ENCODE measurements around the gene RBBP5. TPM values are rescaled to one million over a fixed set of nuclear protein-coding genes. Genes with fewer than 3 reads are reported as not detected.
A peak's percentile ranks its signal among the peaks of the same experiment; 100 is the strongest.

Gene RBBP5
- total RNA-seq, 1 donor from 2014 or later, result 16.6 TPM

- no peak for ATAC-seq
- Histone ChIP-seq H3K9me3 (no peaks in the 10 kb centered on the region), H3K27ac (no peak overlapping the region), H3K36me3 (no peaks in the 10 kb centered on the region), H3K27me3 (no peaks in the 10 kb centered on the region), H3K4me1 (no peaks in the 10 kb centered on the region), H3K4me3 (no peak overlapping the region)
- TF ChIP-seq CTCF (IDR thresholded peaks at IDR 0.05), result no peak
- intact Hi-C loops (cut with DNase I), result no loop called here
- no peak for DNase-seq
These were observed 45.5 kb downstream of the RBBP5 start for GRCh38 chr1:205076245-205076761.

GRCh38 chr1:205075642-205076155 is 46.1 kb downstream of the RBBP5 start:
- no peak overlapping the region for H3K4me3 ChIP-seq
- no peaks in the 10 kb centered on the region for H3K27me3 ChIP-seq
- no peaks in the 10 kb centered on the region for H3K9me3 ChIP-seq
- intact Hi-C loops (cut with DNase I), result no loop called here
- DNase-seq, result no peak
- TF ChIP-seq CTCF (IDR thresholded peaks at IDR 0.05), result no peak
- no peaks in the 10 kb centered on the region for H3K4me1 ChIP-seq
- ATAC-seq, result no peak
- no peaks in the 10 kb centered on the region for H3K36me3 ChIP-seq
- H3K27ac ChIP-seq, result no peak overlapping the region

- ATAC-seq (no peak), DNase-seq (peak; percentile 27)
- Histone ChIP-seq H3K9me3 (no peaks in the 10 kb centered on the region), H3K4me1 (no peaks in the 10 kb centered on the region), H3K27me3 (no peaks in the 10 kb centered on the region), H3K4me3 (no peak overlapping the region), H3K27ac (no peak overlapping the region), H3K36me3 (no peaks in the 10 kb centered on the region)
- TF ChIP-seq CTCF (IDR thresholded peaks at IDR 0.05), result no peak
- intact Hi-C loops (cut with DNase I), result no loop called here
These were observed 47.3 kb downstream of the RBBP5 start for GRCh38 chr1:205074513-205074912.

GRCh38 chr1:205074084-205074483 is 47.7 kb downstream of the RBBP5 start:
- no peaks in the 10 kb centered on the region for H3K9me3 ChIP-seq
- no peak overlapping the region for H3K27ac ChIP-seq
- TF ChIP-seq CTCF (IDR thresholded peaks at IDR 0.05), result no peak
- intact Hi-C loops (cut with DNase I), result no loop called here
- ATAC-seq (no peak), DNase-seq (peak; percentile 46)
- H3K27me3 ChIP-seq, result no peaks in the 10 kb centered on the region
- H3K4me3 ChIP-seq, result no peak overlapping the region
- no peaks in the 10 kb centered on the region for H3K4me1 ChIP-seq
- no peaks in the 10 kb centered on the region for H3K36me3 ChIP-seq

GRCh38 chr1:205073511-205073910 is 48.3 kb downstream of the RBBP5 start:
- no peaks in the 10 kb centered on the region for H3K36me3 ChIP-seq
- no peak overlapping the region for H3K4me3 ChIP-seq
- no peaks in the 10 kb centered on the region for H3K4me1 ChIP-seq
- intact Hi-C loops (cut with DNase I), result no loop called here
- no peak for ATAC-seq
- no peak for TF ChIP-seq CTCF (IDR thresholded peaks at IDR 0.05)
- no peaks in the 10 kb centered on the region for H3K9me3 ChIP-seq
- no peaks in the 10 kb centered on the region for H3K27me3 ChIP-seq
- DNase-seq, result peak; percentile 51
- no peak overlapping the region for H3K27ac ChIP-seq

- Histone ChIP-seq H3K27ac (no peak overlapping the region), H3K9me3 (no peaks in the 10 kb centered on the region), H3K36me3 (no peaks in the 10 kb centered on the region), H3K4me3 (no peak overlapping the region), H3K27me3 (no peaks in the 10 kb centered on the region), H3K4me1 (no peaks in the 10 kb centered on the region)
- TF ChIP-seq CTCF (IDR thresholded peaks at IDR 0.05), result no peak
- intact Hi-C loops (cut with DNase I), result no loop called here
- DNase-seq (peak; percentile 18), ATAC-seq (no peak)
These were observed 48.9 kb downstream of the RBBP5 start for GRCh38 chr1:205072881-205073280.

Measured in upper lobe of right lung (tissue), 1 donor.